NT2/D1 (cell line): Measurements from ENCODE around the gene HLF.

Experiments used
- DNase-seq: peaks from one replicate; pipeline ENCODE4 v3.0.0-alpha.2; 2011; ENCODE audit warnings: low read depth, low spot score
- H3K27me3 ChIP-seq: 2 replicates; pipeline ENCODE4 v1.6.0; 2011; ENCODE audit warnings: mild to moderate bottlenecking; ENCODE audit not compliant: insufficient read length, insufficient read depth
- H3K36me3 ChIP-seq: 2 replicates; pipeline ENCODE4 v1.6.1; 2011; ENCODE audit warnings: mild to moderate bottlenecking, low read length, mixed read lengths; ENCODE audit not compliant: insufficient read depth, insufficient read length
- H3K4me1 ChIP-seq: 2 replicates; pipeline ENCODE4 v1.5.1; 2011; ENCODE audit not compliant: insufficient read depth, insufficient read length
- H3K4me3 ChIP-seq: 2 replicates; pipeline ENCODE4 v1.5.1; 2011; ENCODE audit warnings: low read depth; ENCODE audit not compliant: insufficient read length
- H3K9ac ChIP-seq: 2 replicates; pipeline ENCODE4 v1.6.0; 2011; ENCODE audit warnings: low read depth; ENCODE audit not compliant: insufficient read length
- H3K9me3 ChIP-seq: 2 replicates; pipeline ENCODE4 v1.5.1; 2011; ENCODE audit warnings: mild to moderate bottlenecking, low read length; ENCODE audit not compliant: insufficient read depth
- SUZ12 ChIP-seq: IDR thresholded peaks from 2 replicates; pipeline ENCODE4 v1.6.1; 2011; ENCODE audit not compliant: insufficient read length, insufficient read depth; ENCODE audit errors: extremely low read depth
- YY1 ChIP-seq: IDR thresholded peaks from 2 replicates; pipeline ENCODE4 v1.6.1; 2011; ENCODE audit not compliant: insufficient read length, insufficient read depth
- ZNF274 ChIP-seq: IDR thresholded peaks from 2 replicates; pipeline ENCODE4 v1.6.1; 2011; ENCODE audit warnings: mild to moderate bottlenecking, low read depth, low read length

Gene HLF

GRCh38 chr17:55311767-55312375 is 47.1 kb downstream of the HLF start:
- Histone ChIP-seq H3K4me1 (no peaks in the 10 kb centered on the region), H3K9ac (no peak overlapping the region), H3K4me3 (no peak overlapping the region), H3K9me3 (peaks cover 5% of the 10 kb centered on the region; the same call in 1 of the 2 replicates), H3K27me3 (no peaks in the 10 kb centered on the region), H3K36me3 (no peaks in the 10 kb centered on the region)
- no peak for TF ChIP-seq ZNF274
- no peak for TF ChIP-seq YY1
- no peak for TF ChIP-seq SUZ12
- DNase-seq, result no peak

- H3K27me3 ChIP-seq, result no peaks in the 10 kb centered on the region
Measured at GRCh38 chr17:55312852-55313251, 48.1 kb downstream of the HLF start.

GRCh38 chr17:55314061-55314783 is 49.5 kb downstream of the HLF start:
- Histone ChIP-seq H3K9ac (no peak overlapping the region), H3K36me3 (no peaks in the 10 kb centered on the region), H3K4me1 (no peaks in the 10 kb centered on the region), H3K27me3 (no peaks in the 10 kb centered on the region), H3K4me3 (no peak overlapping the region), H3K9me3 (no peaks in the 10 kb centered on the region)
- TF ChIP-seq ZNF274 (no peak), YY1 (no peak), SUZ12 (no peak)
- DNase-seq, result no peak

More at GRCh38 chr17:55312852-55313251, 48.1 kb downstream of the HLF start:
- Histone ChIP-seq H3K9ac (no peak overlapping the region), H3K4me3 (no peak overlapping the region), H3K9me3 (peaks cover 5% of the 10 kb centered on the region; the same call in 1 of the 2 replicates), H3K36me3 (no peaks in the 10 kb centered on the region), H3K4me1 (no peaks in the 10 kb centered on the region)
- DNase-seq, result no peak
- TF ChIP-seq YY1 (no peak), ZNF274 (no peak), SUZ12 (no peak)

GRCh38 chr17:55314784-55315491 is 50.2 kb downstream of the HLF start:
- H3K9ac ChIP-seq, result no peak overlapping the region
- no peaks in the 10 kb centered on the region for H3K36me3 ChIP-seq
- H3K4me3 ChIP-seq, result no peak overlapping the region
- no peak for DNase-seq
- no peak for TF ChIP-seq YY1
- TF ChIP-seq ZNF274, result no peak
- no peak for TF ChIP-seq SUZ12
- no peaks in the 10 kb centered on the region for H3K9me3 ChIP-seq
- H3K27me3 ChIP-seq, result no peaks in the 10 kb centered on the region
- H3K4me1 ChIP-seq, result no peaks in the 10 kb centered on the region

GRCh38 chr17:55316499-55316898 is 51.7 kb downstream of the HLF start:
- no peaks in the 10 kb centered on the region for H3K36me3 ChIP-seq
- TF ChIP-seq SUZ12, result no peak
- TF ChIP-seq ZNF274, result no peak
- no peak for TF ChIP-seq YY1

GRCh38 chr17:55317284-55317683 is 52.5 kb downstream of the HLF start:
- Histone ChIP-seq H3K9ac (no peak overlapping the region), H3K36me3 (no peaks in the 10 kb centered on the region), H3K9me3 (no peaks in the 10 kb centered on the region), H3K4me3 (no peak overlapping the region), H3K27me3 (no peaks in the 10 kb centered on the region), H3K4me1 (no peaks in the 10 kb centered on the region)
- TF ChIP-seq ZNF274 (no peak), SUZ12 (no peak), YY1 (no peak)
- no peak for DNase-seq

More at GRCh38 chr17:55316499-55316898, 51.7 kb downstream of the HLF start:
- Histone ChIP-seq H3K9me3 (no peaks in the 10 kb centered on the region), H3K27me3 (no peaks in the 10 kb centered on the region), H3K4me1 (no peaks in the 10 kb centered on the region), H3K9ac (no peak overlapping the region), H3K4me3 (no peak overlapping the region)
- no peak for DNase-seq

GRCh38 chr17:55318081-55318480 is 53.3 kb downstream of the HLF start:
- H3K9ac ChIP-seq, result no peak overlapping the region
- no peaks in the 10 kb centered on the region for H3K9me3 ChIP-seq
- no peaks in the 10 kb centered on the region for H3K4me1 ChIP-seq
- no peak for DNase-seq
- no peaks in the 10 kb centered on the region for H3K27me3 ChIP-seq
- H3K36me3 ChIP-seq, result no peaks in the 10 kb centered on the region
- H3K4me3 ChIP-seq, result no peak overlapping the region
- TF ChIP-seq YY1, result no peak
- no peak for TF ChIP-seq ZNF274
- no peak for TF ChIP-seq SUZ12
